H1 (cell line): ENCODE measurements around the gene PEX12. TPM values are rescaled to one million over a fixed set of nuclear protein-coding genes. Genes with fewer than 3 reads are reported as not detected.

Experiments used
- GTF2F1 ChIP-seq: IDR thresholded peaks from 2 replicates; pipeline ENCODE4 v1.6.1; 2012; ENCODE audit warnings: low read depth, low read length, improper control_type of control experiment, borderline replicate concordance
- JUND ChIP-seq: IDR thresholded peaks from 2 replicates; pipeline ENCODE4 v1.6.1; 2011; ENCODE audit warnings: mild to moderate bottlenecking, improper control_type of control experiment, low read length
- MAX ChIP-seq: IDR thresholded peaks from 2 replicates; pipeline ENCODE4 v1.6.1; 2012; ENCODE audit warnings: inconsistent platforms
- SIRT6 ChIP-seq: IDR thresholded peaks from one replicate; pipeline ENCODE4 v1.7.1; 2012; ENCODE audit warnings: low read length, inconsistent platforms
- SP2 ChIP-seq: IDR thresholded peaks from 2 replicates; pipeline ENCODE4 v1.6.1; 2012; ENCODE audit warnings: mild to moderate bottlenecking, low read length, inconsistent platforms
- TAF7 ChIP-seq: optimal IDR thresholded peaks from 2 replicates; pipeline ENCODE3; 2011; ENCODE audit warnings: low read depth, mild to moderate bottlenecking, inconsistent platforms, low read length, moderate library complexity, borderline replicate concordance
- polyA plus RNA-seq, 7 experiments: library from polyadenylated mRNA; depleted of rRNA in 3 of 7; stranded (reverse) in 5 of 7; unstranded in 2 of 7; fragments of >200 nt in 5 of 7; fragments of 200-250 nt in 2 of 7; gene quantifications; 1 replicate in 5 of 7; 2 replicates in 1 of 7; 4 replicates in 1 of 7; pipeline versions ENCODE4 v1.2.1 to v1.2.3, GENCODE V29; 2011 to 2013; ENCODE audit warnings: missing spikeins in 2 of 7, mixed read lengths in 2 of 7
- total RNA-seq: library from RNA; stranded (reverse); fragmentation: NEBNext Ultra II Directional; extraction: Animal tissue kit (Norgen Biotek cat#: 25700); gene quantifications from 2 replicates; pipeline ENCODE4 v1.2.1, GENCODE V29; 2021

The PEX12 gene
- total and polyA plus RNA-seq, 2 of the 8 experiments (the other 6 are each of a cell fraction or from before 2014, with no cell fraction given) = 3.0 to 5.9 TPM

GRCh38 chr17:35627417-35627816, 49.0 kb upstream of the PEX12 start (continued):
- TF ChIP-seq SIRT6 (no peak), MAX (no peak), SP2 (no peak), TAF7 (no peak), GTF2F1 (no peak), JUND (no peak)
